ENCODE data around the gene ODAD4. TPM values are rescaled to one million over a fixed set of nuclear protein-coding genes. Genes with fewer than 3 reads are reported as not detected.

Gene ODAD4
- total and polyA plus RNA-seq, 2 of the 8 experiments (the other 6 are each of a cell fraction or from before 2014, with no cell fraction given), result 0.48 to 1.3 TPM

DNA sequence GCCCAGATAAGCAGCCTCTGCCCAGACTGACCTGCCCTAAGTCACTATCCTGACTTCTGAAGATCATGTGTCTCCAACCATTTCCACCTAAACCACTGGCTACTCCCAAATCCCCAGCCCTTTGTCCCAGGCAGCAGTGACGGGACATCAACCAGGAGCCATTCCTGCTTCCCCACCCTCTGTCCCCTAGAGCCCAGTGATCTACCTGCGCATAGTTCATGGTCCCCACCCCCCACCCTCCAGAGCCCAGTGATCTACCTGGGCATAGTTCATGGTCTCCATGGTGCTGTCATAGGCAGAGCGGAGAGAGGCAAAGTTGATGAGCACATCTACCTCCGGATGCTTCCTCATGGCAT lies 38.4 kb upstream of the ODAD4 start:
- no peak overlapping the region for H2AFZ ChIP-seq (ENCODE audit: low read length)
- H3K4me1 ChIP-seq (replicated peaks in 1 of 4; ENCODE audit: control insufficient read depth in 3 of 4, insufficient read depth in 4 of 4, low read length in 3 of 4), result no peaks in the 10 kb centered on the region
- H4K5ac ChIP-seq (ENCODE audit: insufficient read length, low read depth, low read length), result no peak overlapping the region
- no peak for DNase-seq (ENCODE audit: low read depth in 1 of 2, low spot score in 2 of 2)
- H2BK20ac ChIP-seq (ENCODE audit: low read length), result no peak overlapping the region
- no peak overlapping the region for H3K4me3 ChIP-seq (ENCODE audit: extremely low read depth in 1 of 4, insufficient read depth in 2 of 4, low read depth in 3 of 4, low read length in 4 of 4)
- no peak overlapping the region for H3K4ac ChIP-seq (replicated peaks; ENCODE audit: insufficient read length, low read depth, low read length)
- FAIRE-seq, result no peak
- ChIA-PET CTCF (ENCODE audit: partially characterized antibody) (interaction anchor here (0.9 to 1.3 kb wide), 3 partner anchors 72 to 155 kb away, joined by 3 to 5 read pairs (median 4); no protein-coding TSS in a partner anchor), POLR2A (ENCODE audit: partially characterized antibody) (interaction anchor here (1.8 to 6.0 kb wide), 2 partner anchors 17 to 22 kb away, joined by 4 to 33 read pairs; no protein-coding TSS in a partner anchor)
- H3K23me2 ChIP-seq (ENCODE audit: low read depth, low read length), result no peaks in the 10 kb centered on the region
- H3K79me1 ChIP-seq (ENCODE audit: low read depth, low read length), result no peaks in the 10 kb centered on the region; the same call in 1 of the 2 replicates
- 89% methylated on average over 4 of the region's 4 CpGs; no CpG with 5 or more reads in 1 of the 2 experiments for WGBS, 2 experiments (ENCODE audit: extremely low coverage in 1 of 2, insufficient coverage in 1 of 2, insufficient read length in 1 of 2, insufficient replicate concordance in 2 of 2, low coverage in 1 of 2, low lambda C conversion rate in 2 of 2, missing lambda C conversion rate in 1 of 2)
- no peak overlapping the region for H3K23ac ChIP-seq (ENCODE audit: insufficient read length)
- H4K91ac ChIP-seq (replicated peaks; ENCODE audit: insufficient read length, low read length), result no peak overlapping the region
- no peak overlapping the region for H3K9ac ChIP-seq (replicated peaks in 1 of 4; ENCODE audit: extremely low read depth in 1 of 4, low read depth in 3 of 4, low read length in 3 of 4)
- no peak overlapping the region for H4K8ac ChIP-seq (ENCODE audit: extremely low read depth, insufficient read depth, low read length)
- no peak overlapping the region for H2BK12ac ChIP-seq (ENCODE audit: low read depth, low read length)
- H3K9me3 ChIP-seq (ENCODE audit: insufficient read depth in 2 of 2, low read depth in 1 of 2, low read length in 1 of 2), result no peaks in the 10 kb centered on the region
- no peak overlapping the region for H3K18ac ChIP-seq (ENCODE audit: extremely low read depth, low read length)
- no peak overlapping the region for H3K27ac ChIP-seq (ENCODE audit: low read depth, low read length)
- no peak overlapping the region for H3K14ac ChIP-seq (ENCODE audit: insufficient read length)
- no peak overlapping the region for H2BK120ac ChIP-seq (replicated peaks; ENCODE audit: low read depth, low read length)
- no peaks in the 10 kb centered on the region; a peak in 1 of 4 replicates for H3K79me2 ChIP-seq (ENCODE audit: control insufficient read depth in 1 of 2, insufficient read depth in 2 of 2, low read length in 2 of 2)
- no peak overlapping the region for H2BK5ac ChIP-seq (ENCODE audit: low read depth, low read length)
- peaks cover 2 to 19% of the 10 kb centered on the region in 2 experiments for H4K20me1 ChIP-seq (replicated peaks in 1 of 2; ENCODE audit: control insufficient read depth in 1 of 2, insufficient read depth in 2 of 2, low read length in 2 of 2)
- H2AK5ac ChIP-seq (ENCODE audit: low read depth, low read length), result no peak overlapping the region
- H3K27me3 ChIP-seq (replicated peaks in 1 of 4; ENCODE audit: control insufficient read depth in 3 of 4, extremely low read depth in 1 of 4, insufficient read depth in 3 of 4, low read length in 3 of 4), result no peaks in the 10 kb centered on the region
- no peak overlapping the region for H3K4me2 ChIP-seq (ENCODE audit: insufficient read depth in 1 of 2, low read depth in 2 of 2, low read length in 2 of 2)
- H3K56ac ChIP-seq (replicated peaks; ENCODE audit: insufficient read length, low read depth, low read length), result no peak overlapping the region
- H2BK15ac ChIP-seq (ENCODE audit: low read length), result no peak overlapping the region
- peaks cover 52 to 95% (median 81%) of the 10 kb centered on the region in 4 experiments for H3K36me3 ChIP-seq (ENCODE audit: control insufficient read depth in 2 of 4, insufficient read depth in 4 of 4, low read length in 3 of 4)
- TF ChIP-seq SUZ12 (IDR thresholded peaks at IDR 0.05; ENCODE audit: low read length) (no peak), SIN3A (conservative IDR thresholded peaks at IDR 0.05 in 1 of 2, IDR thresholded peaks at IDR 0.05 in 1 of 2; ENCODE audit: low read depth in 1 of 2, low read length in 2 of 2) (no peak), RXRA (IDR thresholded peaks at IDR 0.05; ENCODE audit: insufficient read depth, low read depth, low read length) (no peak), ZNF274 (IDR thresholded peaks at IDR 0.05; ENCODE audit: borderline replicate concordance, extremely low read depth, low read length) (no peak), SP4 (IDR thresholded peaks at IDR 0.05; ENCODE audit: low read length) (no peak), SIX5 (IDR thresholded peaks at IDR 0.05; ENCODE audit: low read depth, low read length) (no peak), CTBP2 (IDR thresholded peaks at IDR 0.05; ENCODE audit: borderline replicate concordance, insufficient read depth, insufficient read length, low read length) (no peak), RNF2 (IDR thresholded peaks at IDR 0.05; ENCODE audit: borderline replicate concordance, low read depth, low read length, missing control alignments, poor library complexity, severe bottlenecking) (no peak), POU5F1 (IDR thresholded peaks at IDR 0.05; ENCODE audit: low read depth, low read length) (no peak), CEBPB (IDR thresholded peaks at IDR 0.05; ENCODE audit: low read depth, low read length) (no peak), POLR2A (IDR thresholded peaks at IDR 0.05; ENCODE audit: control extremely low read depth in 1 of 2, low read depth in 2 of 2, low read length in 2 of 2) (no peak)
- TF ChIP-seq, protein P1, sequence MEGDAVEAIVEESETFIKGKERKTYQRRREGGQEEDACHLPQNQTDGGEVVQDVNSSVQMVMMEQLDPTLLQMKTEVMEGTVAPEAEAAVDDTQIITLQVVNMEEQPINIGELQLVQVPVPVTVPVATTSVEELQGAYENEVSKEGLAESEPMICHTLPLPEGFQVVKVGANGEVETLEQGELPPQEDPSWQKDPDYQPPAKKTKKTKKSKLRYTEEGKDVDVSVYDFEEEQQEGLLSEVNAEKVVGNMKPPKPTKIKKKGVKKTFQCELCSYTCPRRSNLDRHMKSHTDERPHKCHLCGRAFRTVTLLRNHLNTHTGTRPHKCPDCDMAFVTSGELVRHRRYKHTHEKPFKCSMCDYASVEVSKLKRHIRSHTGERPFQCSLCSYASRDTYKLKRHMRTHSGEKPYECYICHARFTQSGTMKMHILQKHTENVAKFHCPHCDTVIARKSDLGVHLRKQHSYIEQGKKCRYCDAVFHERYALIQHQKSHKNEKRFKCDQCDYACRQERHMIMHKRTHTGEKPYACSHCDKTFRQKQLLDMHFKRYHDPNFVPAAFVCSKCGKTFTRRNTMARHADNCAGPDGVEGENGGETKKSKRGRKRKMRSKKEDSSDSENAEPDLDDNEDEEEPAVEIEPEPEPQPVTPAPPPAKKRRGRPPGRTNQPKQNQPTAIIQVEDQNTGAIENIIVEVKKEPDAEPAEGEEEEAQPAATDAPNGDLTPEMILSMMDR (IDR thresholded peaks at IDR 0.05; ENCODE audit: control extremely low read depth in 1 of 3, insufficient read depth in 1 of 3, low read depth in 1 of 3, low read length in 3 of 3), result no peak

All from H1 (cell line).